ENCODE data around the gene TBC1D17.

The TBC1D17 gene

GRCh38 chr19:49849433-49850220 lies 27.9 kb upstream of the TBC1D17 start:
- DNase-seq: no peak

GRCh38 chr19:49850221-49850486 lies 27.3 kb upstream of the TBC1D17 start:
- DNase-seq: no peak

- peak; percentile 72 to 76 (median 75) for DNase-seq
Observed at GRCh38 chr19:49850487-49851342, 26.8 kb upstream of the TBC1D17 start, which contains the start of gene PTOV1. TSS of gene PTOV1 (plus strand) at chr19:49851159.

GRCh38 chr19:49851456-49852259 lies 25.8 kb upstream of the TBC1D17 start:
- DNase-seq: peak in 1 of 4 experiments; percentile 27

- DNase-seq: no peak
Observed at GRCh38 chr19:49852631-49853126, 24.8 kb upstream of the TBC1D17 start.

DNA sequence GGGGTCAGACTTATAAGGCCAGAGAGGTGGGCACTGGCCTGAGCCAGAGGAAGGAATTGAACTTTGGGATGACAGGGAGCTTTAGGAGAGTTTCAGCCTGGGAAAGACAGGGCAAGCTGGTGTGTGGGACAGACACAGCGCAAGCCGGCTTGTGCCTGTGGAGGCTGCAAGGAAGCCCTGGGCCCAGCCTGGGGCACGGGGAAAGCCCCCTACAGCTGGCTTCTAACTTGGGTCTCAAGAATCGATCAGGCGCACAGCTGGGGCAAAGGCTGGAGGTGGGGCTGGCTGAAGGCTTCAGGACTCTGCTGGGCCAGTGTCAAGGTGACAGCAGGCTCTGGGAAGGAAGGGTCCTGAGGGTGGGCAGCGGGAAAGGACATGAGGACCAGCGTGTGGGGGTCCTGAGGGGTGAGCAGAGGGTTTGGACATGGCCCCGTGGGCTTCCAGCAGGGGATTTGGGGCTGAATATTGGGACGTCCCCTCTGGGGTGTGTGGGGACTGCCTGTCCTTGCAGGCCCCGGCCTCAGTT lies 23.6 kb upstream of the TBC1D17 start:
- no peak for DNase-seq

DNA sequence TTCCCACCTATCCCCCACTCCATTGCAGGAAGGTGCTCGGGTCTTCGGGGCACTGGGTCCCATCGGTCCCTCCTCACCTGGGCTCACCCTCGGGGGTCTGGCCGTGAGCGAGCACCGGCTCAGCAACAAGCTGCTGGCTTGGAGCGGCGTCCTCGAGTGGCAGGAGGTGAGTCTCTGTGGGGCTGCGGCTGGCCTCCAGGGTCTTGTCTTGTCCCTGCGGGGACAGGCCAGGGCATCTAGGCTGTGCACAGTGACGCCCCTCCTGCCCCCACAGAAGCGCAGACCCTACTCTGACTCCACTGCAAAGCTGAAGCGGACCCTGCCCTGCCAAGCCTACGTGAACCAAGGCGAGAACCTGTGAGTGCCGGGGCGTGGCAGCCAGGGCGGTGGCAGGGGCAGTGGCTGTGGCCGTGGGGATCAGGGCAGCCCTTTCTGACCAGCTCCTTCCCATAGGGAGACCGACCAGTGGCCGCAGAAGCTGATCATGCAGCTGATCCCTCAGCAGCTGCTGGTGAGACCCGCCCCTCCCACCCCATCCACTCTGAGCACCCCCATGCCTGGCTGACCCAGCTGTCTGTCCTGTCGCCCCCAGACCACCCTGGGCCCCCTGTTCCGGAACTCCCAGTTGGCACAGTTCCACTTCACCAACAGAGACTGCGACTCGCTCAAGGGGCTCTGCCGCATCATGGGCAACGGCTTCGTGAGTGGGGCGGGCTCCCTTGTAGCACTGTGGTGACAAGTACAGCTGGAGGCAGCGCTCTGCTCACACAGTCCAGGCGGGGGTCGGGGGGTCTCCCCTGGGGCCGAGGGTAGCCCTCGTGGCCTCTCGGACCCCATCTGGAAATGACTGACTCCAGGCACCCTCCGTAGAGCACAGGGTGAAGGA lies 22.9 kb upstream of the TBC1D17 start:
- DNase-seq: no peak

GRCh38 chr19:49855277-49855675 lies 22.2 kb upstream of the TBC1D17 start:
- DNase-seq: no peak

DNA sequence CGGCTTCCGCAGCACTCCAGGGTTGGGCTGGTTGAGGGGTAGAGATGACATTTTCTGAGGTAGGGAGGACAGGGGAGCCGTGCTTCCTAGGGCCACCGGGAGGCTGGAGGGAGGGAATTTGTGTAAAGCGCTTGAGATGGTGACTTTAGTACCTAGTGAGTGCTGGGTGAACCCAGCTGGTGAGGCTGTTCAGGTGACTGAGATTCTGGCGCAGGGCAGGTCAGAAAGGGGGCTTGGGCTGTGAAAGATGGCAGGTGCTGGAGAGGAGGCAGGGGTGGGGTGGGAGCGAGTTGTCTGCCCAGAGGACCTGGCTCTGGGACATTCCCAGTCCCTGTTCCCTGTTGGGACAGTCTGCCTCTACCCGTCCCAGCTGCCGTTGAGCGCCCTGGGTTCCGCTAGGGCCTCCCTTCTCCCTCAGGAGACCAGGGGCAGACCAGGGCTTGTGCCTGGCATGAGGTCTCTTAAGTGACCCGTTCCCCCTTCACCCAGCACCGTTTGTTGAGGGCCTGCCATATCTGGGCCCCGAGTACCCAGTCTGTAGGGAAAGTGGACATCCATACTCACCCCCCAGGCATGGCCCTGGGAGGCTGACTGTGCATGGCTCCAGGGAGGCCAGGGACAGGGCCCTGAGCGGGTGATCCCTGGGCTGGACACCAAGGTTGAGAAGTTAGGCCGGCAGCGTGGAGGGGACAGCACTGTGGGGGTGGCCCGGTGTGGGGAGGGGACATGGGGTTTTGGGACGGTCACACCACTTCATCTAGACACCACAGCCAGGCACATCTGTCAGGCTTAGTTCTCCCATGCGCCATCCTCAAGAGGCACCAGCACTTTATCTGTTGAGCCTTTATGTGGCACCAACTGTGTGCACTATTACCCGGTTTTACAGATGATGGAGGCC lies 21.6 kb upstream of the TBC1D17 start:
- no peak for DNase-seq

- no peak for DNase-seq
Observed at GRCh38 chr19:49856574-49857021, 20.9 kb upstream of the TBC1D17 start.

DNA sequence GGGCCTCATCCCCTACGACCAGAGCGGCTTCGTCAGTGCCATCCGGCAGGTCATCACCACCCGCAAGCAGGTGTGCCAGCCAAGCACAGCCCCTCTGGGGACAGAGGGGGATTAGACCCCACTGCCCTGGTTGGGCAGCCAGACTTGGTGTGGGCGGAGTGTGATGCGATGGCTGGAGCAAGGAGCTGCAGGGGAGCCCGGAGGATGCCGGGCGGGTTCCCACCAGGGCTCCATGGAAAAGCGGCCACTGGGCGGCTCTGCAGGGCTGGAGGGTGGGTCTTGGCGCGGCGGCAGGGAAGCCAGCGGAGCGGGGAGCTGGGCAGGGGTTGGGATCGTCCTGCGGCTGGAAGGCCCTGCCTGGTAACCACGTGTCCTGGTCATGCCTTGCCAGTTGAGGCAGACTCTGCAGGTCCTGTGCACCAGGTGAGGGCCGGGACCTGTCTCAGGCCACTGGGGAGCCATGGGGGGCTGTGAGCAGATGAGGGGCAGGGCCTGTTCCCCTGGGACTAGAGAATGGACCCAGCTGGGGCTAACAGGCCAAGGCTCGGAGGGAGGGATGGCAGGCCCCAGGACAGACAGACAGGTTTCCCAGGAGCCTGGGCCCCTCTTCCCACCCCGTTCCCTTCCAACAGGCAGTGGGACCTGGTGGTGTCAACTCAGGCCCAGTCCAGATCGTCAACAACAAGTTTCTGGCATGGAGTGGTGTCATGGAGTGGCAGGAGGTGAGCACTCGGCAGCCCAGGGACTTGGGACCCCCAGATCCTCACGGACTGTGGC lies 20.3 kb upstream of the TBC1D17 start:
- DNase-seq: no peak

DNA sequence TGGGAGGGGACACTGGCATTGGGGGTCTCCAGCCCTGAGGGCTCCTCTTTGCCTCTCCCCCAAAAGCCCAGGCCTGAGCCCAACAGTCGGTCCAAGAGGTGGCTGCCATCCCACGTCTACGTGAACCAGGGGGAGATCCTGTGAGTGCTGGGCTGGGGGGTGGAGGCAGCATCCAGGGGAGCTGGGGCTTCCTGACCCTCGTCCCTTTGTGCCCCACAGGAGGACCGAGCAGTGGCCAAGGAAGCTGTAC lies 19.7 kb upstream of the TBC1D17 start:
- no peak for DNase-seq

GRCh38 chr19:49858088-49858985 lies 19.2 kb upstream of the TBC1D17 start:
- DNase-seq: no peak

DNA sequence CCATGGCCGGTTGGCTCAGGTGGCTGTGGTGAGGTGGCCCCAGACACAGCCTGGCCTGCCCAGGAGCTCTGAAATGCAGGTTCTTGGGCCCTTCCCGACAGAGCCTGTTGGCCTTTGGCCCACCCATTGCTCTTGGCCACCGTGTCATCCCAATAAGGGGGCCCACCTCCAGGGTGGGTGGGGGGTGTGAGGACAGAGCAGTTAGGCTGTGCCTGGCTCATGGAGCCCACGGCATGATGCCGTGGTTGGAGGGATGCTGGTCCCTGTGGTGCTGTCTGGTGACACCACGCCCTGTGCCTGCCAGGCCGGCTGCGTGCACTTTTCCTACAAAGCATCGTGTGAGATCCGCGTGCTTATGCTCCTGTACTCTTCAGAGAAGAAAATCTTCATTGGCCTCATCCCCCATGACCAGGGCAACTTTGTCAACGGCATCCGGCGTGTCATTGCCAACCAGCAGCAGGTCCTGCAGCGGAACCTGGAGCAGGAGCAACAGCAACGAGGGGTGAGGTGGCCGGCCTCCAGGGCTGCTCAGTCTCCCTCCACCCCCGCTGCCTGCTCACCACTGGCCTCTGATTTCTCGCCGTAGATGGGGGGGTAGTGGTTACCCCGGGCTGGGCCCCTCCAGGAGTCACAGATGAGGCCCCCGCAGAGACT lies 17.7 kb upstream of the TBC1D17 start:
- no peak for DNase-seq

- DNase-seq: no peak
Observed at GRCh38 chr19:49860336-49861102, 17.0 kb upstream of the TBC1D17 start.

GRCh38 chr19:49861107-49861506 lies 16.4 kb upstream of the TBC1D17 start:
- DNase-seq: no peak

- no peak for DNase-seq
Observed at GRCh38 chr19:49861541-49862378, 15.7 kb upstream of the TBC1D17 start.

Data from activated CD4-positive, CD25-positive, alpha-beta regulatory T cell (primary cell).